ENCODE measurements around the gene PSMB11.

PSMB11 gene

GRCh38 chr14:23018107-23018506 lies 23.9 kb upstream of the PSMB11 start:
- H3K9me3 ChIP-seq (ENCODE audit: control insufficient read depth, insufficient read depth, low read length): no peaks in the 10 kb centered on the region
- TF ChIP-seq EZH2phosphoT487 (IDR thresholded peaks at IDR 0.05; ENCODE audit: borderline replicate concordance, low read length): no peak
- no peak for TF ChIP-seq CTCF (IDR thresholded peaks at IDR 0.05; ENCODE audit: low read depth, low read length, poor library complexity, severe bottlenecking)
- no peak overlapping the region for H3K27ac ChIP-seq (ENCODE audit: low read depth, low read length)
- no peaks in the 10 kb centered on the region for H4K20me1 ChIP-seq (ENCODE audit: control insufficient read depth, insufficient read depth, low read depth, low read length)
- peaks cover 1% of the 10 kb centered on the region for H3F3A ChIP-seq (ENCODE audit: control insufficient read depth, insufficient read depth)
- no peaks in the 10 kb centered on the region for H3K36me3 ChIP-seq (ENCODE audit: control insufficient read depth, low read length)
- H3K4me3 ChIP-seq (ENCODE audit: low read length): no peak overlapping the region
- no peak overlapping the region for H3K4me2 ChIP-seq (ENCODE audit: low read length)
- no peaks in the 10 kb centered on the region for H3K4me1 ChIP-seq (ENCODE audit: control insufficient read depth, low read length)
- H3K9me2 ChIP-seq (replicated peaks; ENCODE audit: control insufficient read depth, low read length): no peaks in the 10 kb centered on the region
- H3K27me3 ChIP-seq (ENCODE audit: control insufficient read depth, low read length): no peaks in the 10 kb centered on the region
- H3K79me2 ChIP-seq (ENCODE audit: control insufficient read depth, low read length): no peaks in the 10 kb centered on the region

GRCh38 chr14:23020143-23021128 lies 21.6 kb upstream of the PSMB11 start:
- Histone ChIP-seq H3K27me3 (ENCODE audit: control insufficient read depth, low read length) (no peaks in the 10 kb centered on the region), H4K20me1 (ENCODE audit: control insufficient read depth, insufficient read depth, low read depth, low read length) (no peaks in the 10 kb centered on the region), H3K4me3 (ENCODE audit: low read length) (no peak overlapping the region), H3F3A (ENCODE audit: control insufficient read depth, insufficient read depth) (peaks cover 3% of the 10 kb centered on the region), H3K4me2 (ENCODE audit: low read length) (no peak overlapping the region), H3K9me2 (replicated peaks; ENCODE audit: control insufficient read depth, low read length) (no peaks in the 10 kb centered on the region), H3K4me1 (ENCODE audit: control insufficient read depth, low read length) (no peaks in the 10 kb centered on the region), H3K79me2 (ENCODE audit: control insufficient read depth, low read length) (no peaks in the 10 kb centered on the region), H3K36me3 (ENCODE audit: control insufficient read depth, low read length) (peaks cover 3% of the 10 kb centered on the region), H3K27ac (ENCODE audit: low read depth, low read length) (no peak overlapping the region), H3K9me3 (ENCODE audit: control insufficient read depth, insufficient read depth, low read length) (no peaks in the 10 kb centered on the region)
- TF ChIP-seq EZH2phosphoT487 (IDR thresholded peaks at IDR 0.05; ENCODE audit: borderline replicate concordance, low read length): no peak
- no peak for TF ChIP-seq CTCF (IDR thresholded peaks at IDR 0.05; ENCODE audit: low read depth, low read length, poor library complexity, severe bottlenecking)

GRCh38 chr14:23021434-23021833 lies 20.6 kb upstream of the PSMB11 start:
- Histone ChIP-seq H3K79me2 (ENCODE audit: control insufficient read depth, low read length) (no peaks in the 10 kb centered on the region), H3K36me3 (ENCODE audit: control insufficient read depth, low read length) (peaks cover 13% of the 10 kb centered on the region), H3K4me2 (ENCODE audit: low read length) (no peak overlapping the region), H3K27ac (ENCODE audit: low read depth, low read length) (no peak overlapping the region), H3K9me2 (replicated peaks; ENCODE audit: control insufficient read depth, low read length) (no peaks in the 10 kb centered on the region), H3F3A (ENCODE audit: control insufficient read depth, insufficient read depth) (peaks cover 3% of the 10 kb centered on the region), H3K27me3 (ENCODE audit: control insufficient read depth, low read length) (no peaks in the 10 kb centered on the region), H3K4me3 (ENCODE audit: low read length) (no peak overlapping the region), H3K9me3 (ENCODE audit: control insufficient read depth, insufficient read depth, low read length) (no peaks in the 10 kb centered on the region), H4K20me1 (ENCODE audit: control insufficient read depth, insufficient read depth, low read depth, low read length) (no peaks in the 10 kb centered on the region), H3K4me1 (ENCODE audit: control insufficient read depth, low read length) (no peaks in the 10 kb centered on the region)
- TF ChIP-seq EZH2phosphoT487 (IDR thresholded peaks at IDR 0.05; ENCODE audit: borderline replicate concordance, low read length): no peak
- TF ChIP-seq CTCF (IDR thresholded peaks at IDR 0.05; ENCODE audit: low read depth, low read length, poor library complexity, severe bottlenecking): no peak
